K562 (cell line): Measurements from ENCODE around the gene CDK5RAP3. TPM values are rescaled to one million over a fixed set of nuclear protein-coding genes. Genes with fewer than 3 reads are reported as not detected.

ENCODE experiments used
- ATAC-seq: fragments of 200-7000 bp; cut with Tn5 transposase; 3 replicates; pipeline ENCODE4 v1.9.1; 2020; ENCODE audit warnings: moderate library complexity
- BruUV-seq: library from RNA; stranded (reverse); fragments of 400-500 nt; replicated peaks from 2 replicates; lab custom pipeline; 2021; lab: Mats Ljungman, UMichigan
- CTCF ChIA-PET: fragments of 300-600 bp; formaldehyde crosslinking; extraction: SDS; loops from one replicate; lab custom pipeline; 2021; ENCODE audit warnings: low intra/inter-chr PET ratio; lab: Yijun Ruan, JAX
- POLR2A ChIA-PET: fragments of 300-600, 350-650 bp; sonication (Branson Sonifier 250); formaldehyde crosslinking; extraction: SDS; loops from one replicate; lab custom pipeline; 2021; ENCODE audit warnings: antibody characterized with exemption, inconsistent platforms; lab: Yijun Ruan, JAX
- DNase-seq, 4 experiments: peaks; one replicate each; pipeline versions ENCODE4 v3.0.0 to v3.0.0-alpha.2; 2011 to 2018; ENCODE audit warnings: low spot score in 3 of 4, mixed read lengths in 3 of 4; ENCODE audit errors: extremely low read depth in 1 of 4
- FAIRE-seq: peaks from 2 replicates; lab custom pipeline; 2011; peaks lifted over from hg19 to GRCh38; lab: Jason Lieb, UNC
- H2AFZ ChIP-seq: 2 replicates; pipeline ENCODE4 v1.6.0; 2011; ENCODE audit warnings: low read depth, low read length, control low read depth, inconsistent platforms
- H3K27ac ChIP-seq: fragments of 200-600 bp; 3 replicates; pipeline ENCODE4 v1.8.0; 2011; ENCODE audit warnings: low read depth, mild to moderate bottlenecking, control low read depth, inconsistent platforms, low read length, moderate library complexity, mixed read lengths; ENCODE audit errors: extremely low read depth
- H3K27me3 ChIP-seq, 2 experiments: fragments of 300-600 bp in 1 of 2; 2 replicates in 1 of 2; 3 replicates in 1 of 2; pipeline versions ENCODE4 v1.6.0 to v1.8.0; 2011; ENCODE audit warnings: inconsistent platforms in 2 of 2, low read length in 2 of 2, mild to moderate bottlenecking in 1 of 2, mixed read lengths in 1 of 2, moderate library complexity in 1 of 2; ENCODE audit not compliant: control insufficient read depth in 2 of 2, insufficient read depth in 2 of 2
- H3K36me3 ChIP-seq: fragments of 300-600 bp; 3 replicates; pipeline ENCODE4 v1.8.0; 2011; ENCODE audit warnings: mild to moderate bottlenecking, low read length, inconsistent platforms; ENCODE audit not compliant: control insufficient read depth, insufficient read depth
- H3K4me1 ChIP-seq, 2 experiments: fragments of 200-600 bp in 1 of 2; replicated peaks in 1 of 2; 2 replicates in 1 of 2; 3 replicates in 1 of 2; pipeline versions ENCODE4 v1.5.1 to v1.8.0; 2011; ENCODE audit warnings: inconsistent platforms in 2 of 2, low read length in 2 of 2, mild to moderate bottlenecking in 1 of 2, mixed read lengths in 1 of 2, moderate library complexity in 1 of 2; ENCODE audit not compliant: control insufficient read depth in 2 of 2, insufficient read depth in 2 of 2
- H3K4me2 ChIP-seq: 2 replicates; pipeline ENCODE4 v1.6.1; 2011; ENCODE audit warnings: low read length, control low read depth, inconsistent platforms, mixed read lengths; ENCODE audit not compliant: insufficient read depth
- H3K4me3 ChIP-seq: fragments of 200-600 bp; sonication (generic), shearing (Covaris generic); 2 replicates; pipeline ENCODE4 v1.5.1; 2016; ENCODE audit warnings: control low read depth, inconsistent platforms
- H3K79me2 ChIP-seq: fragments of 200-600 bp; 3 replicates; pipeline ENCODE4 v1.8.0; 2011; ENCODE audit warnings: low read length, inconsistent platforms; ENCODE audit not compliant: control insufficient read depth, insufficient read depth
- H3K9ac ChIP-seq, 2 experiments: 2 replicates each; pipeline versions ENCODE4 v1.6.0 to v1.6.1; 2011; ENCODE audit warnings: low read depth in 2 of 2, low read length in 2 of 2, control low read depth in 1 of 2, inconsistent platforms in 1 of 2, mild to moderate bottlenecking in 1 of 2, mixed read lengths in 1 of 2; ENCODE audit not compliant: insufficient read depth in 1 of 2
- H3K9me1 ChIP-seq: one replicate; pipeline ENCODE4 v1.6.0; 2011; ENCODE audit warnings: inconsistent platforms, mild to moderate bottlenecking, low read length, moderate library complexity; ENCODE audit not compliant: control insufficient read depth, insufficient read depth
- H3K9me3 ChIP-seq: replicated peaks from 2 replicates; pipeline ENCODE4 v1.5.1; 2011; ENCODE audit warnings: low read depth, low read length, inconsistent platforms; ENCODE audit not compliant: control insufficient read depth, insufficient read depth
- H4K20me1 ChIP-seq: replicated peaks from 2 replicates; pipeline ENCODE4 v1.6.1; 2011; ENCODE audit warnings: low read length, inconsistent platforms, mixed read lengths; ENCODE audit not compliant: control insufficient read depth, insufficient read depth
- ATF1 ChIP-seq, 2 experiments: fragments of 450-650 bp in 1 of 2; IDR thresholded peaks; 2 replicates each; pipeline ENCODE4 v1.6.1; 2016; ENCODE audit warnings: missing compliant biosample characterization in 1 of 2, missing genetic modification characterization in 1 of 2
- NR4A1 ChIP-seq, 2 experiments: fragments of 250-450 bp in 1 of 2; fragments of 450-650 bp in 1 of 2; sonication (Bioruptor Pico) in 1 of 2; IDR thresholded peaks; 2 replicates each; pipeline versions ENCODE4 v1.4.0 to v1.6.1; 2016 to 2020; ENCODE audit warnings: mild to moderate bottlenecking in 2 of 2, missing compliant biosample characterization in 1 of 2, missing genetic modification characterization in 1 of 2, moderate library complexity in 1 of 2
- PKNOX1 ChIP-seq: fragments of 450-650 bp; IDR thresholded peaks from 2 replicates; pipeline ENCODE4 v1.6.1; 2016
- WGBS: fragments of 100-300 bp; shearing (Covaris generic); methylation state at CpG from one replicate; pipeline ENCODE4 v1.1.6; 2016; ENCODE audit warnings: low coverage, mixed read lengths; ENCODE audit not compliant: insufficient coverage; ENCODE audit errors: missing lambda C conversion rate; 5-methylcytosine and 5-hydroxymethylcytosine counted together
- in situ Hi-C: fragments of 300-500 bp; cut with MboI; formaldehyde crosslinking; loops from 4 replicates; pipeline ENCODE4 v1.15.0; 2018; ENCODE audit warnings: inconsistent platforms, mixed read lengths
- intact Hi-C: fragments of 100-400 bp; cut with micrococcal nuclease; formaldehyde crosslinking; loops from 2 replicates; pipeline ENCODE4 v1.14.2; 2022
- polyA plus RNA-seq, 8 experiments: library from polyadenylated mRNA; depleted of rRNA in 4 of 8; stranded (reverse) in 5 of 8; unstranded in 3 of 8; fragments of >200 nt; fragmentation: Nextera tagmentation in 2 of 8; fragmentation: Illumina TruSeq in 1 of 8; extraction: Ambion mirVana in 2 of 8; extraction: Trizol in 1 of 8; gene quantifications; 2 replicates each; pipeline versions ENCODE4 v1.2.1 to v1.2.3, GENCODE V29; 2011 to 2014; ENCODE audit warnings: inconsistent platforms in 1 of 8, missing spikeins in 1 of 8
- total RNA-seq, 7 experiments: library from RNA; depleted of rRNA in 6 of 7; stranded (reverse); fragments of >200 nt in 6 of 7; fragmentation: Illumina TruSeq in 2 of 7; extraction: Trizol in 2 of 7; gene quantifications; 2 replicates each; pipeline versions ENCODE4 v1.2.1 to v1.2.3, GENCODE V29; 2011 to 2021; ENCODE audit warnings: low replicate concordance in 1 of 7

Gene CDK5RAP3
- total and polyA plus RNA-seq, 9 of the 15 experiments (the other 6 are each of a cell fraction or from before 2014, with no cell fraction given) = 44.2 to 202 (median 91.5) TPM

- FAIRE-seq = no peak
Measured at GRCh38 chr17:48013876-48014594, 43.1 kb downstream of the CDK5RAP3 start.

More at GRCh38 chr17:48013876-48014594, 43.1 kb downstream of the CDK5RAP3 start:
- Histone ChIP-seq H3K36me3 (no peaks in the 10 kb centered on the region), H3K4me3 (no peak overlapping the region), H4K20me1 (no peaks in the 10 kb centered on the region)
- no peak for DNase-seq
- CTCF ChIA-PET = no interaction called here
- TF ChIP-seq ATF1 (CRISPR knock-in tag; IDR thresholded peaks at IDR 0.05) = no peak
- 0 out of 2 replicates have a peak, but pooled peaks have one; percentile 17 for TF ChIP-seq ATF1 (tag; IDR thresholded peaks at IDR 0.05)
- TF ChIP-seq PKNOX1 = peak; percentile 55
- TF ChIP-seq NR4A1 (CRISPR knock-in tag; IDR thresholded peaks at IDR 0.05) = no peak
- no peak for TF ChIP-seq NR4A1 (tag; IDR thresholded peaks at IDR 0.05)
- TF ChIP-seq, all 486 proteins: peak for 2
- POLR2A ChIA-PET = interaction anchor here (0.7 to 1.6 kb wide), 4 partner anchors 15 to 119 kb away, joined by 3 read pairs; partner anchors contain the start of gene SP2
- Histone ChIP-seq H3K27me3 (no peaks in the 10 kb centered on the region), H3K9me3 (no peaks in the 10 kb centered on the region; the same call in 1 of the 2 replicates), H3K4me1 (peaks cover 23 to 25% of the 10 kb centered on the region in 2 experiments), H3K79me2 (no peaks in the 10 kb centered on the region), H2AFZ (peak overlapping the region; percentile 73), H3K4me2 (peak overlapping the region; percentile 46; the same call in 1 of the 2 replicates), H3K9me1 (no peaks in the 10 kb centered on the region), H3K9ac (peak overlapping the region in 1 of 2 experiments; percentile 54; a peak in 2 of 4 replicates), H3K27ac (no peak overlapping the region)
- 21% methylated on average over 4 of the region's 6 CpGs for WGBS
- intact Hi-C loops (loop anchor here (1.0 kb wide), 1 partner anchor 173 kb away; the partner anchor contains the start of gene SCRN2), in situ Hi-C loops (no loop called here)
- no TSS peak for BruUV-seq
- ATAC-seq = no peak
